Activated effector memory CD4-positive, alpha-beta T cell treated with anti-CD3 and anti-CD28 coated beads, Interleukin-2, amount 50 U/mL, for 16 hours (primary cell): ENCODE results near the gene ZWILCH.
"Not testable (repeated sequence)": the region's sequence is repeated elsewhere in the genome, so short reads cannot be mapped to it uniquely, and the experiment has no call there.

Experiments used
- DNase-seq: peaks from one replicate; pipeline ENCODE4 v3.0.0-alpha.2; 2020

The ZWILCH gene

DNA sequence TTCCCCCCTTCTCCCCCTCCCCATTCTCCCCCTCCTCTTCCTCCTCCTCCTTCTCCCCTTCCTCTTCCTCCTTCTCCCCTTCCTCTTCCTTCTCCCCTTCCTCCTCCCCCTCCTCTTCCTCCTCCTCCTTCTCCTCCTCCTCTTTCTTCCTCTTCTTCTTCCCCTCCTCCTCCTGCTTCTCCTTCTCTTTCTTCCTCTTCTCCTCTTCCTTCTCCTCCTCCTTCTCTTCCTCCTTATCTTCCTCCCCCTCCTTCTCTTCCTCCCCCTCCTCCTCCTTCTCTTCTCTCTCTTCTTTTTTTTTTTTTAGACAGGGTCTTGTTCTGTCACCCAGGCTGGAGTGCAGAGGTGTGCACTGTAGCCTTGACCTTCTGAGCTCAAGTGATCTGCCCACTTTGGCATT is 81.9 kb downstream of the ZWILCH start:
- DNase-seq: no peak

DNA sequence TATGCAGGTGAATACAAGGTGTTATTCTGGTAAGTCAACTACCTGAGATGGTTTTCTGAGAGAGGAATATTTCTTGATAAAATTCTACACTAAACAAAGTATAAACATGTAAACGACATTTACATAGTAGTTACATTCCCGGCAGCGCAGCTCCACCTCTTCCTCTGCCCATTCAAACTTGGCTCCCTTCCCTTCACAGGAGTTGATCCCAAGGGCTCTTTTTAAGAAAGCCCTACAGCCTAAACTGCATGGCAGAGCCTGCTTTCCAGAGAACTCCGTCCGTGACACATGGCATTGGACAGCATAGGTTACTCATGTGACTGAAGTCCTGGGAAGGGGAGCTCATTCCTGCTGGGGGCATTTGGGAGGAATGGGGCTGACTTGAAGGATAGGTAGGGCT is 82.6 kb downstream of the ZWILCH start:
- DNase-seq: no peak

GRCh38 chr15:66588537-66588936 is 83.4 kb downstream of the ZWILCH start:
- no peak for DNase-seq

- no peak for DNase-seq
Measured at GRCh38 chr15:66588971-66589370, 83.8 kb downstream of the ZWILCH start.

GRCh38 chr15:66589429-66589828 is 84.3 kb downstream of the ZWILCH start:
- not testable (repeated sequence) for DNase-seq

- DNase-seq: no peak
Measured at GRCh38 chr15:66590435-66590834, 85.3 kb downstream of the ZWILCH start.

- DNase-seq: no peak
Measured at GRCh38 chr15:66591322-66591862, 86.3 kb downstream of the ZWILCH start.

DNA sequence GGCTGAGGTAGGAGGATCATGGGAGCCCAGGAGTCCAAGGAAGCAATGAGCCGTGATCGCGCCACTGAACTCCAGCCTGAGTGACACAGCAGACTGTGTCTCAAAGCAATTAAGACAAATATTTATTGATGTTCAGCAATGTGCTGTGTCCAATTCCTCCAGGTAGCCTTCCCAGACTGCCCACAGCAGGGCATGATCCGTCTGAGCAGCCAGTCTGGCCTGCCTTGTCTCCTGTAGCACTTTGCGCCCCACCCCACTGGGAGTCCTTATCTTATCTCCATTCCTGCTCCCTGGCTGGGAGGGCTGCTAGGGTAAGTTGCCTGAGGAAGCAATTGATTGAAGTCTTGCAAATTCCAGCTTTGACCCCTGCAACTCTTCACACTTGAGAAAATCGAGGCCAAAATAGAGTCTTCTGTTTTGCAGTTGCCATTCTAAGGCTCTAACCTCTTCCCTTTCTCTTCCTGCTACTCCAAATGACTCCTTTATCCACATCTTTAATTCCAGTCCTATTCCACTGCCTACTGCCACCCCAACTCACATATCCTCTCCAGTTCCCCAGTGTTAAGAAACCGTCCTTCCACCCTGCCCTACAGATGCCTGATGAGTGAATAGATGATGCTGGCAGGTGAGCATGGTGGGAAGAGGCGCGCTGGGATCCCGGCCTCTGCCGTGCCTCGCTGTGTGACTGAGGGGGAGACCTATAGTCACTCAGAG is 87.5 kb downstream of the ZWILCH start:
- no peak for DNase-seq

DNA sequence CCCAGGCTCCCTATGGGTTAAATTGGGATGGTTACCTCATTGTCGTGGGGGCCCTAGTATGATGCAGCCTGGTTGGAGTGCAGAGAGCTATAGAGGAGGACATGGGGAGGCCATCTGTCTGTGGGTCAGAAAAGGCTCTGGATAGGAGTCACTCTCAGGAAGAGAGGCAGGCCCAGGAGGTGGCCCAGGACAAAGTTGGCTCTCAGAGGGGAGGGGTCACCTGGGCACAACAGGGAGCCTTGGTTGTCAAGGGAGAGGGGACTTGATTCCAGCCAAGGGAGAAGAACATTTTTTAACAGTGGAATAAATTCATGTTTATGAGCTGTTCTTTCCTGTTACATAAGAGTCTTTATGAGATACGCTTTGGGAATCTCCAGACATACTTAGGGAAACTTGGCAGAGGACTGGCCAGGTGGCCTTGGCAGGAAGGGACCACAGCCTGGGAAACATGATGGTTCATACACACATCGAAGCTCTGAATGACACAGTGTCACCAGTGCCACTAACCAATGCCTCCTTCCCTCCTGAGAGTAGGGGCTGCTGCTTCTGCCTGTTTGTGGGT is 88.2 kb downstream of the ZWILCH start:
- no peak for DNase-seq

DNA sequence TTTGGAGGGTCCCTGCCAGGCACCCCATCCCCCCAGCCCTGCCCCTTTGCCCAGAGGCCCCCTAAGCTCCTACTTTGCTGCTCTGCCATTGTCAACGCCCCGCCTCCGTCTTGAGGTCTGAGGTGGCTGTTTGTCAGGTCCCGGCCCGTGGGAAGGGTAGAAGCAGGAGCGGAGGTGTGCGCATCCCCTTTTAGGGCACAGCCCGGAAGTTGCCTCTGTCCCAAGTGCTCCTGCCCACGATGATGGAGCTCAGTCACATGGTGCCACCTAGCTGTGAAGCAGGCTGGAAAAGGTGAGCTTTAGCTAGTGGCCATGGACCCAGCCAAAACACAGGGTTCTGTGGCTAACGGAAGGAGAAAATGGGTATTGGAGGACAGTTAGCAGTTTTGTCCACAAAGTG is 89.2 kb downstream of the ZWILCH start:
- no peak for DNase-seq

DNA sequence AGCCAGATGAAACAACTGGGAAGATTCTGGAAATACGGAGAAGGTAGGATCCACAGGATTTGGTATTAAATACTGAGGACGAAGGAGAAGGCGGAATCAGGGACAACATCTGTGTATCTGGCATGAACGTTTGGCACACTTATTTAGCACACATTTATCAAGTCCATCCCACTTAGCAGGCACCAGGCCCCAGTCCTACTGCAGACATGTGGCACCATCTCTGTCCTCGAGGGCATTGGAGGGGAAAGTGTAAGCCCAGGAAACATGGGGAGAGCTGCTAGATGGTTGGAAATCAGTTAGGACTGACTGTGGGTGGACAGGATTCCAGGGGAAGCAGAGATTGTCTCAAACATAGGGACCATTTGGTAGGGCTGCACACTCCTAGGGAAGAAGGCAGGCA is 89.7 kb downstream of the ZWILCH start:
- no peak for DNase-seq

- DNase-seq: no peak
Measured at GRCh38 chr15:66595332-66595731, 90.2 kb downstream of the ZWILCH start.

GRCh38 chr15:66595931-66596545 is 90.9 kb downstream of the ZWILCH start:
- DNase-seq: no peak

- no peak for DNase-seq
Measured at GRCh38 chr15:66598095-66598815, 93.1 kb downstream of the ZWILCH start.
